ENCODE results near the gene NPL.

Gene NPL

DNA sequence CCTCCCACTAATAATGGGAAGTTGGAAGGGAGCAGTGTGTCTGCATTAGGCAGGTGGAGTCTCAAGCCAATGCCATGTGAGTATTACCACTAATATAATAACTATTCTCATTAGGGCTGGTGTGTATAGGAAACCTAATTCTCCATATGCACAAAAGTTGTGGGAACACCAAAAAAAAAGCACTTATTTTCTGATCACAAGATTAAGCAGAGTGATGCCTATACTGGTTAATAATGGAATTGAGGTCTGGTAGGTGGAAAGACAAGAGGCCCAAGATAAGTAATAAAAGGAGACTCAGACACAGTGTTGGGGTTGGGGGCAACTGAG is 7.0 kb upstream of the NPL start:
- Histone ChIP-seq H3K36me3 (ENCODE audit: low read length) (no peaks in the 10 kb centered on the region), H2AFZ (ENCODE audit: low read depth, low read length, severe bottlenecking) (no peak overlapping the region), H3K4me2 (ENCODE audit: low read depth, low read length, poor library complexity, severe bottlenecking) (no peak overlapping the region), H3F3A (ENCODE audit: insufficient read depth) (no peaks in the 10 kb centered on the region), H3K9me3 (ENCODE audit: insufficient read depth, low read length) (no peaks in the 10 kb centered on the region), H3K27me3 (ENCODE audit: low read length) (no peaks in the 10 kb centered on the region), H3K79me2 (ENCODE audit: insufficient read depth, low read length) (no peaks in the 10 kb centered on the region), H3K9me2 (replicated peaks; ENCODE audit: insufficient read depth, low read length) (no peaks in the 10 kb centered on the region), H3K4me3 (ENCODE audit: insufficient read depth, low read length, poor library complexity, severe bottlenecking) (no peak overlapping the region), H3K27ac (ENCODE audit: low read depth, low read length) (no peak overlapping the region), H4K20me1 (ENCODE audit: low read depth, low read length) (no peaks in the 10 kb centered on the region), H3K9ac (ENCODE audit: low read length) (no peak overlapping the region)
- no peak for TF ChIP-seq EZH2phosphoT487 (conservative IDR thresholded peaks at IDR 0.05; ENCODE audit: low read length)
- TF ChIP-seq, protein P1, sequence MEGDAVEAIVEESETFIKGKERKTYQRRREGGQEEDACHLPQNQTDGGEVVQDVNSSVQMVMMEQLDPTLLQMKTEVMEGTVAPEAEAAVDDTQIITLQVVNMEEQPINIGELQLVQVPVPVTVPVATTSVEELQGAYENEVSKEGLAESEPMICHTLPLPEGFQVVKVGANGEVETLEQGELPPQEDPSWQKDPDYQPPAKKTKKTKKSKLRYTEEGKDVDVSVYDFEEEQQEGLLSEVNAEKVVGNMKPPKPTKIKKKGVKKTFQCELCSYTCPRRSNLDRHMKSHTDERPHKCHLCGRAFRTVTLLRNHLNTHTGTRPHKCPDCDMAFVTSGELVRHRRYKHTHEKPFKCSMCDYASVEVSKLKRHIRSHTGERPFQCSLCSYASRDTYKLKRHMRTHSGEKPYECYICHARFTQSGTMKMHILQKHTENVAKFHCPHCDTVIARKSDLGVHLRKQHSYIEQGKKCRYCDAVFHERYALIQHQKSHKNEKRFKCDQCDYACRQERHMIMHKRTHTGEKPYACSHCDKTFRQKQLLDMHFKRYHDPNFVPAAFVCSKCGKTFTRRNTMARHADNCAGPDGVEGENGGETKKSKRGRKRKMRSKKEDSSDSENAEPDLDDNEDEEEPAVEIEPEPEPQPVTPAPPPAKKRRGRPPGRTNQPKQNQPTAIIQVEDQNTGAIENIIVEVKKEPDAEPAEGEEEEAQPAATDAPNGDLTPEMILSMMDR (IDR thresholded peaks at IDR 0.05; ENCODE audit: insufficient read depth, low read length, poor library complexity, severe bottlenecking): no peak

- Histone ChIP-seq H3K27ac (ENCODE audit: low read depth, low read length) (no peak overlapping the region), H3K9ac (ENCODE audit: low read length) (no peak overlapping the region), H3F3A (ENCODE audit: insufficient read depth) (peaks cover under 1% of the 10 kb centered on the region; the same call in 1 of the 2 replicates), H4K20me1 (ENCODE audit: low read depth, low read length) (no peaks in the 10 kb centered on the region), H3K27me3 (ENCODE audit: low read length) (no peaks in the 10 kb centered on the region), H3K4me3 (ENCODE audit: insufficient read depth, low read length, poor library complexity, severe bottlenecking) (no peak overlapping the region), H3K9me3 (ENCODE audit: insufficient read depth, low read length) (no peaks in the 10 kb centered on the region), H3K36me3 (ENCODE audit: low read length) (no peaks in the 10 kb centered on the region), H3K4me2 (ENCODE audit: low read depth, low read length, poor library complexity, severe bottlenecking) (no peak overlapping the region), H3K79me2 (ENCODE audit: insufficient read depth, low read length) (no peaks in the 10 kb centered on the region), H3K9me2 (replicated peaks; ENCODE audit: insufficient read depth, low read length) (no peaks in the 10 kb centered on the region), H2AFZ (ENCODE audit: low read depth, low read length, severe bottlenecking) (no peak overlapping the region)
- TF ChIP-seq EZH2phosphoT487 (conservative IDR thresholded peaks at IDR 0.05; ENCODE audit: low read length): no peak
- TF ChIP-seq, protein P1 (IDR thresholded peaks at IDR 0.05; ENCODE audit: insufficient read depth, low read length, poor library complexity, severe bottlenecking): no peak
These were observed 6.5 kb upstream of the NPL start for GRCh38 chr1:182783068-182783467.

DNA sequence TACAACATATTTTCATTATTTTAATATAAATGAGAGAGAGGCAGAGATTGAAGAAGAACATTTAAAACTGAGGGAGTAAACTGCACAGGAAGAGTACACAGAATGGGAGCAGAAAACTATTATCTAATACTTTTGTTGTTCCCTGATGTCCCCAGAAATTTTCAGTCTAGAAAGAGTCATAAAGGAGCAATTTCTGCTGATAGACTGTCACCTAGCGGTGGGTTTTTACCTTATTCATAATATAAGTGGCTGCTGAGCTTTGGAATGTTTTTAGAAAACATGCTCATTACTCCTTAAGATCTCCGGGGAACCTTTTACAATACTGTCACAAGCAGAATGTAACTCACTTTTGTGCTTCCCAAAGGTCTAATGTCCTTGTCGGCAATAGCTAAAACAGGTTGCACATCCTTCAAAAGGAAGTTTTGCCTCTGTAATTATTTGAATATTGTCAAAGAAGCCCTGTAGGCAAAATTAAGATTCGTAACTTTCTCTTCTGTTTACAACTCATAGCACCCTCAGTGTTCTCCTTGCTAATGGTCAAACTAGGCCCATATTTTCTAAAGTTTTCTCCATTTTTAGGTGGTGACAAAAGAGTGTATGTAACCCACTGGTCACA is 4.9 kb upstream of the NPL start:
- Histone ChIP-seq H3K9ac (ENCODE audit: low read length) (no peak overlapping the region), H3K27me3 (ENCODE audit: low read length) (no peaks in the 10 kb centered on the region)
- TF ChIP-seq EZH2phosphoT487 (conservative IDR thresholded peaks at IDR 0.05; ENCODE audit: low read length): no peak
- TF ChIP-seq, protein P1 (IDR thresholded peaks at IDR 0.05; ENCODE audit: insufficient read depth, low read length, poor library complexity, severe bottlenecking): peak; percentile 56

More for the DNA sequence above, 4.9 kb upstream of the NPL start:
- H3K4me2 ChIP-seq (ENCODE audit: low read depth, low read length, poor library complexity, severe bottlenecking): no peak overlapping the region
- H3K4me3 ChIP-seq (ENCODE audit: insufficient read depth, low read length, poor library complexity, severe bottlenecking): no peak overlapping the region
- H3K27ac ChIP-seq (ENCODE audit: low read depth, low read length): no peak overlapping the region
- no peaks in the 10 kb centered on the region for H3K9me2 ChIP-seq (replicated peaks; ENCODE audit: insufficient read depth, low read length)
- no peaks in the 10 kb centered on the region for H4K20me1 ChIP-seq (ENCODE audit: low read depth, low read length)
- no peaks in the 10 kb centered on the region for H3K36me3 ChIP-seq (ENCODE audit: low read length)
- no peaks in the 10 kb centered on the region for H3K79me2 ChIP-seq (ENCODE audit: insufficient read depth, low read length)
- H2AFZ ChIP-seq (ENCODE audit: low read depth, low read length, severe bottlenecking): no peak overlapping the region
- peaks cover 11% of the 10 kb centered on the region; the same call in 1 of the 2 replicates for H3F3A ChIP-seq (ENCODE audit: insufficient read depth)
- H3K9me3 ChIP-seq (ENCODE audit: insufficient read depth, low read length): no peaks in the 10 kb centered on the region

Data from SU-DHL-6 (cell line).